ENCODE measurements around the gene ZNF521.

ZNF521 gene

DNA sequence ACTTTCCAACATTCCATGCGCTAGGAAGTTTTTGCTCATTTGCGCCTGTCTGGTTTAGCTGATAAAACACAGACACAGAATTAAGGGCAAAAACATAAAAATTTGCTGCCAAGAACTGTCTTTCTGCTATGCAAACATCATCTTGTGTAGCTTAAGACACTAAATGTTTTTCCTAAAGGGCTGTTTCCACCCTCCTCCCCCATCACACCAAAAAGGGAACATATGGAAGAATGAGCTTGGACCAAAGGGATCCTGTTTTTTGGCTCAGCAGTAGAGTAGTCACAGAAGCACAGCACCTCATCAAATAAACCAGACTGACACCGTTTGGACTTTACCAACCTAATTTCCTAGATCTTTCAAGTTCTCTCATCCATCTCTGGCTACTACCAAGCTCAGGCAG is 210.1 kb downstream of the ZNF521 start:
- TF ChIP-seq, protein P1, sequence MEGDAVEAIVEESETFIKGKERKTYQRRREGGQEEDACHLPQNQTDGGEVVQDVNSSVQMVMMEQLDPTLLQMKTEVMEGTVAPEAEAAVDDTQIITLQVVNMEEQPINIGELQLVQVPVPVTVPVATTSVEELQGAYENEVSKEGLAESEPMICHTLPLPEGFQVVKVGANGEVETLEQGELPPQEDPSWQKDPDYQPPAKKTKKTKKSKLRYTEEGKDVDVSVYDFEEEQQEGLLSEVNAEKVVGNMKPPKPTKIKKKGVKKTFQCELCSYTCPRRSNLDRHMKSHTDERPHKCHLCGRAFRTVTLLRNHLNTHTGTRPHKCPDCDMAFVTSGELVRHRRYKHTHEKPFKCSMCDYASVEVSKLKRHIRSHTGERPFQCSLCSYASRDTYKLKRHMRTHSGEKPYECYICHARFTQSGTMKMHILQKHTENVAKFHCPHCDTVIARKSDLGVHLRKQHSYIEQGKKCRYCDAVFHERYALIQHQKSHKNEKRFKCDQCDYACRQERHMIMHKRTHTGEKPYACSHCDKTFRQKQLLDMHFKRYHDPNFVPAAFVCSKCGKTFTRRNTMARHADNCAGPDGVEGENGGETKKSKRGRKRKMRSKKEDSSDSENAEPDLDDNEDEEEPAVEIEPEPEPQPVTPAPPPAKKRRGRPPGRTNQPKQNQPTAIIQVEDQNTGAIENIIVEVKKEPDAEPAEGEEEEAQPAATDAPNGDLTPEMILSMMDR (IDR thresholded peaks at IDR 0.05) = no peak
- H3K36me3 ChIP-seq = no peaks in the 10 kb centered on the region
- no peak overlapping the region for H3K4me3 ChIP-seq (ENCODE audit: low read depth in 1 of 2, low read length in 1 of 2)
- no peaks in the 10 kb centered on the region for H3K4me1 ChIP-seq (ENCODE audit: control insufficient read depth in 1 of 2, insufficient read depth in 1 of 2, low read depth in 1 of 2, low read length in 1 of 2)
- no peaks in the 10 kb centered on the region for H3K9me3 ChIP-seq
- H3K27me3 ChIP-seq = no peaks in the 10 kb centered on the region
- no peak overlapping the region for H3K27ac ChIP-seq

DNA sequence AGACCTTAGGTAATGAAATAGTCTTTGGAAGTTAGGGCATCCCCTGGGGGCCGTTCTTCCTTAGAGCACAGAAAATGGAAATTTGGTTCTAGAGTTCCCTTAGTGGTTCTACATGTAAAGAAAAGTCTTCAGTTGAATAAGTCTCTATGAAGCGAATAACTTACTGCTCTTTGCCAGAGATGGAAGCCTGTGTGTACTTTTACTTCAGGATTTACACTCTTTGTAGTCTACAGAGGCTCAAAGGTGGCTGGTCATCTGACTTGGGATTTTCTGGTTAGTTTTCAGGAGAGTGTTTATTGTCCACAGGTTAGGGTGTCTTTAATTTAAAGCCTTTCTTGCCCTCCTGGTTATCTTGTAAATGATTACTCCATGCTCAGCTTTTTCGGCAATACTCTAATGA is 210.6 kb downstream of the ZNF521 start:
- H3K27me3 ChIP-seq = no peaks in the 10 kb centered on the region
- H3K36me3 ChIP-seq = no peaks in the 10 kb centered on the region
- TF ChIP-seq, protein P1 (IDR thresholded peaks at IDR 0.05) = no peak
- no peak overlapping the region for H3K4me3 ChIP-seq (ENCODE audit: low read depth in 1 of 2, low read length in 1 of 2)
- H3K27ac ChIP-seq = no peak overlapping the region
- no peaks in the 10 kb centered on the region for H3K4me1 ChIP-seq (ENCODE audit: control insufficient read depth in 1 of 2, insufficient read depth in 1 of 2, low read depth in 1 of 2, low read length in 1 of 2)
- no peaks in the 10 kb centered on the region for H3K9me3 ChIP-seq

DNA sequence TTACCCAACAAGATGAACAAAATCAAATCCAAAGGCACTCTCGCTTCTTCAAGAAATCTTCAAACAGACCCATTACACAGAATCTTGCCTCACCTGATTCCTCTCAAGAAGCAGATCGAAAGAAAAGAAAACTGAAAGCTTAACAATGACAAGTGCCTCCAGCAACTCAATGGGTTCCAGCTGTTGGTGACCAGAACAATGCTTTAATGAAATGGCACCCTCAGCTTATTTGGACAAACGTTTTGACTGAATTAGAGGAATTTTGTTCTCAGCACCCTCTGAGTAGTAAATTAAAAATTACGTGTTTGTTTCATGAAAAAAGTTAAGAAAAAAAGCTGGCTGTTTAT is 211.0 kb downstream of the ZNF521 start:
- H3K27me3 ChIP-seq = no peaks in the 10 kb centered on the region
- H3K4me3 ChIP-seq (ENCODE audit: low read depth in 1 of 2, low read length in 1 of 2) = no peak overlapping the region
- H3K27ac ChIP-seq = no peak overlapping the region
- H3K36me3 ChIP-seq = no peaks in the 10 kb centered on the region
- no peaks in the 10 kb centered on the region for H3K4me1 ChIP-seq (ENCODE audit: control insufficient read depth in 1 of 2, insufficient read depth in 1 of 2, low read depth in 1 of 2, low read length in 1 of 2)
- TF ChIP-seq, protein P1 (IDR thresholded peaks at IDR 0.05) = no peak
- H3K9me3 ChIP-seq = no peaks in the 10 kb centered on the region

DNA sequence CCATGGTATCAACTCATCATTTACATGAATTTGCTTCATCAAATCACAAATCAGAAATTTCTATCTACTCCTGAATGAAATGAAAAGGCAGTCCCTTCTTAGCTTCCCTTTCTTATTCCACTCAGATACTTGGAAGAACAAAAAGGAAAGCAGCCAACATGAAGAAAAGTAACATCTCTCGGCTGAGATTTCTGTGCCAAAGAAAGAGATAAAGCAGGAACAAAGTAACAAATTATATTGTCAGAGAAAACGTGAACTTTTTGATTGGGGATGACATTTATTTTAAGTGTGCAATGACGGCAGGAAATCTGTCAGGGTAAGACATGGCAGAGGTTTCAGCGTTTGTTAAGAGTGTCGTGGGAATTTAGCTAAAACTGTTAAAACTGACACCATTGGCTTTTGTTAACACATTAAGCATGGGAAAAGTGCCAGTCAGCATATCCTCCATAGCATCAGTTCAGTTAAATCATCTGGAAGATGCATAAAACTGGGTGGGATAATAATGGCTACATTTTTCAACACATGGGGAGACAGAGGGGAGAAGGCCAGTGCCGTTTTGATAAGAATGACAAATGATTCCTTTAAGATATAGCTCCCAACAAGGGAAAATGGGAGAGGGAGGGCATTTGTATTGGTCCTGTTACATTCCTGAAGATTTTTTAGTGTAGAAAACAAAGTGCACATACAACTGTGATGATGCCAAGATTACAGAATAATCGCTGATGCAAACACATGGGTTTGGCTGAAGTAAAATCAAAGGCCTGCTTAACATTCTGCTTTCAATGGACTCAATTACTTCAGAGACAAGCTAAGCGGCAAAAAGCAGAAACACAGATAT is 211.6 kb downstream of the ZNF521 start:
- Histone ChIP-seq H3K4me1 (ENCODE audit: control insufficient read depth in 1 of 2, insufficient read depth in 1 of 2, low read depth in 1 of 2, low read length in 1 of 2) (no peaks in the 10 kb centered on the region), H3K27me3 (no peaks in the 10 kb centered on the region), H3K4me3 (ENCODE audit: low read depth in 1 of 2, low read length in 1 of 2) (no peak overlapping the region), H3K9me3 (no peaks in the 10 kb centered on the region), H3K36me3 (no peaks in the 10 kb centered on the region), H3K27ac (no peak overlapping the region)
- TF ChIP-seq, protein P1 (IDR thresholded peaks at IDR 0.05) = no peak

DNA sequence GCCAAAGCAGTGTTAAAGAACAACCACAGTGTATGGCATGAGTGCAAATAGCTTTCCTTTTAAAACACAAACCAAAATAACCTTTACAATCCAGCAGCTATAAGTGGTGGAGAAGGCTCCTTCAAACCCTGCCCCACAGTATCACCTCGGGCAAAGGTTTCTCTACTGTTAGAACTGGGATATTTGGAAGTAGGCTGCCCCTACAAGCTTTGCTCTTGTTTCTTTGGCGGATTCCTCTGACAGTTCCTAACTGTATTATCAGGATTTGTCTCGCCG is 214.8 kb downstream of the ZNF521 start:
- no peaks in the 10 kb centered on the region for H3K36me3 ChIP-seq
- H3K9me3 ChIP-seq = no peaks in the 10 kb centered on the region
- H3K4me3 ChIP-seq (ENCODE audit: low read depth in 1 of 2, low read length in 1 of 2) = no peak overlapping the region
- H3K27ac ChIP-seq = no peak overlapping the region
- H3K4me1 ChIP-seq (ENCODE audit: control insufficient read depth in 1 of 2, insufficient read depth in 1 of 2, low read depth in 1 of 2, low read length in 1 of 2) = peaks cover 0 to 3% of the 10 kb centered on the region in 2 experiments
- TF ChIP-seq, protein P1 (IDR thresholded peaks at IDR 0.05) = no peak
- no peaks in the 10 kb centered on the region for H3K27me3 ChIP-seq

Data from neutrophil (primary cell).